ENCODE results near the gene PLEKHA7.

Gene PLEKHA7

DNA sequence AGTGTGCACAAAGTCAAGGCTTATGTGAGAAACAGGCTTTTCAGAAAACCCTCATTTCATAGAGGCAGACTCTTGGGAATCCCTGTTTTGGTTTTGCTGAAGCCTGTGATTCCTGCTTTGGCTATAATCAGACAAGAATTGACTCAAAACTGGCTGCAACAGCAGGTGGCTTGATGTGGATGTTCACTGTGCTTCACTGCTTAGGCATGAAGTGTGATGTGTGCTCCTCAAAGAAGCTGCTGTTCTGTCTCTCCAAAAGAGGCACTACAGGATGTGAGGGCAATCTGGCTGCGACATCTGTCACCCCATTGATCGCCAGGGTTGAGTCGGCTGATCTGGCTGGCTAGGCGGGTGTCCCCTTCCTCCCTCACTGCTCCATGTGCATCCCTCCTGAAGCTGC is 172.2 kb downstream of the PLEKHA7 start:
- DNase-seq (ENCODE audit: low spot score), result no peak

DNA sequence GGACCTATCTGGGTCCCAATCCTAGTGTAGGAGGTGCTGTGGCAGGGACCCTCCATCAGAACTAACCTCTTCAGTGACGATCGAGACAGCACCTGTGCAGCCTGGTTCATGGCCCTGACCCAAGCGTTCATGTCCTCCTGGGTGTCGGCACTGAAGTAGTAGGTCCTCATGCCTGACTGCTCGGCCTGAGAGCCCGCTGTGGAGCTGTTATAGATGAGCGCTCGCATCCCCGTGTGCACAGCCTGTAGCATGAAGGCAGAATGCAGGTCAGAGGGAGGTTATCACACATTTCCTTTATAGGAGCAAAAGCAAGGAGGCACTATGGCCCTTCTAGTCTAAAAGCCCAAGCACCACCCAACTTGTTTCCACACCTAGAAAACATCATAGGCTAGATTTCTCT is 172.7 kb downstream of the PLEKHA7 start:
- DNase-seq (ENCODE audit: low spot score), result no peak

DNA sequence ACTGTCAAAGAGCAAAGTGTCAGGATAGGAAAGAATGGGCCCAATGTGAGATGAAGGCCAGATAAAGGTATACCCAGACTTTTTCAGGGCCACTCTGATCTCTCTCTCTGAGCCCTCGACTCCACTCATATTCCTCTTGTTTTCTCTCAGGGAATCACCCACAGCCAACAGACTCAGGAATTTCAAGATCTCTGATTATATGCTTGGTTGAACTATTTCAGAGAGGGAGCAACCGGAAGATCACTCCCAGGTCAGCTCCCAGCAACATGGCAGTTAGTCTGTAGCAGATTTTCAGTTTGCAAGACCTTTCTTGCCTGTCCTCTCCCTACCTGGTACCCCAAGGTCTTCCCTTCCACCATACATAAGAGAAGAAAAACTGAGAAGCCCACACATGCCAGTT is 173.3 kb downstream of the PLEKHA7 start:
- DNase-seq (ENCODE audit: low spot score), result no peak

DNA sequence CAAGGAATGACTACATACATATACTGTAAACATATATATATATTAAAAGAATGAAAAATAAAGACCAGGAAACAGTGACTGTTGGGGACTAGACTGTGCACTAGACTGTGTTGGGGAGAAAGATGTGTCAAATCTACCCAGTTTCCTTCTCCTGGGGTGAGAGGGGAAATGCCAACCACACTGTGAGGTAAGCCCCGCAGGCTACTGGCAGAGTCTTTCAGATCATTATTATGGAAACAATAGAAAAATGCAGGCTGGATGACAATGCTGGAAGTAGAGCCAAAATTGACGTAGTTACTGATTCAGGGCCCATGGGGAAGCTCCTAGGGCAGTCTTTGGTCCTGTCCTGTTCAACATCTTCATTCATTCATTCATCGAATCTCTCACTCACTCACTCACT is 174.4 kb downstream of the PLEKHA7 start:
- DNase-seq (ENCODE audit: low spot score), result no peak

DNA sequence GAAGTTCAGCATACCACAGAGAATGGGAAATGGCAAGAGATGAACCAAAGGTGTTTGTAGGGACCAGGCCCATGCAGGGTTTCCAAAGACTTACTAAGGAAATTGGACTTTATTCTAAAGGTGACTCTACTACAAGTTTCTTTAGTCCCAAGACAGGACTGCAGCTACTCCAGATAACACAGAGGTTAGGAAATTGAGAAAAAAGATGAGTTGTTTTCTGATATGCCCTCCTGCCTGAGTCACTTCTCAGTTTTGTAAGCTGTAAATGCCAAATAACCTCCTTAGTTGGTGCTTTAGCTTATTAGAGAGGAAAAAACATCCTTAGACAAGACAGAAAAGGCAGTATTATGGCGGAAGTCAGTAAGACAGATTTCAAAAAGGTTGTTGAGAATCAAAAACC is 179.8 kb downstream of the PLEKHA7 start:
- DNase-seq (ENCODE audit: low spot score), result no peak

DNA sequence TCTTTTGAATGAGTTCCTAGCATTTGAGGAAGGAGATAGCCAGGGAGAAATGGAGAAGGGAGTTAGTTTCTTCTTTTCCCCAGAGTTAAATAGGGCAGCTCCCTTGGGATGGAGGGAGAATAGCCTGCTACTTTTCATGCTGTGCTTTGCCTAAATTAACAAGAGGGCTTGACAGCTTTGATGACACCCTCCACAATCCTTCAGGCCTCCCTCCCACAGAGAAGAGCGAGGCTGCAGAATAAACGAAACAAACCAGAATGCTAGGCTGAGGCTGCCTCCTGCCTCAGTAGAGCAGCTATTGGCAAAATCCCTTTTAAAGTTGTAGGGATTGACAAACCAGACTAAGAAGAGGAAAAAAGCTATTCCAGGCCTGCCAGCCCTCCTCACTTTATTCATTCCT is 181.2 kb downstream of the PLEKHA7 start:
- no peak for DNase-seq (ENCODE audit: low spot score)

DNA sequence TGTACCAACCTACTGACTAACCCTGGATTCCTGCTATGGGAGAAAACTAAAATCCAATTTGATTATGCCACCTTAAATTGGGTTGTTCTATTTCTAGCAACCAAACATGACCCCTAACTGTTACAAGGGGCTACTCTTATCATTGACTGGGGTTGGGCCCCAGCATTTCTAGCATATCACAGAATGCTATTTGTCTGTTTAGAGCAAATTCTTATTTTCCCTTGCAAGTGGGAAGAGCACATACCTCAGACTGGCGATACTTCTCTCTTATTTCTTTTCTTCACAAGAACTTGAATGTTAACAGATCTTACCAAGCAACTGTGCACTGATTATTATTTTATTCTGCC is 182.0 kb downstream of the PLEKHA7 start:
- DNase-seq (ENCODE audit: low spot score), result no peak

DNA sequence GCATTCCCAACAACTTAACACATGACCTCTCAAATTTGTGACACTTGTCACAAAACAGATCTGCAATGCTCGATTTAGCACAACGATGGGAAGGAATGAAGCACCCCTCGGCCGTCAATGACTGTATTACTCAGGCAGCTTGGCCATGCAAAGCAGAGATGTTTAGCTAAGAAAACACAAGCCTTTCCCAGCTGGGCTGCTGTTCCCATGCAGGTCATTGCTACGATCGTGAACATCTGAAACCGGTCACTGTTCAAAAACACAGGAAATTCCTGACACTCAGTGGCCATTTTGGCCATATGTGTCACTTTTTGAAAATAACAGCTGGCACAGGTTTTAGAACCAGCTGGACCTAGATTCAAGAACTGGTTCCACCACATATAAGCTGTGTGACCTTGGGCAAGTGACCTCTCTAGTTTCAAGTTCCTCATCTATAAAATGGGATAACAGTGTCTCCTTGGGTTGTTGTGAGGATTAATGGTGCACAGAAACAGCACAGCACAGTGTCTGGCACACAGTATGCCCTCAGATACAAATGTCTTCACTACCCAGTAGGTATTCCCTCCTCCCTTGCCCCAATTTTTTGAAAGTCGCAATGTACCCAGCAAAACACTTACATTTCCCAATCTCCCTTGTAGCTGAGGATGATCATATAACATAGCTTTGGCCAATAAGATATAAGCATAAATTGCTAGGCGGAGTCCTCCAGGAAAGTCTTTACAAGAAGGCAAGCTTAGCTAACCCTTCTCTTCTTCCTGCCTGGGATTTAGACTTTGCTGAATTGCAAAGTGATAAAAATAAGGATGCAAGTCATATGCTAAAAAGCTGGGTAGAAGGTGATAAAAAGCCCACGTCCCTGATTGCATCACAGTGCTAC is 182.7 kb downstream of the PLEKHA7 start:
- DNase-seq (ENCODE audit: low spot score), result no peak

DNA sequence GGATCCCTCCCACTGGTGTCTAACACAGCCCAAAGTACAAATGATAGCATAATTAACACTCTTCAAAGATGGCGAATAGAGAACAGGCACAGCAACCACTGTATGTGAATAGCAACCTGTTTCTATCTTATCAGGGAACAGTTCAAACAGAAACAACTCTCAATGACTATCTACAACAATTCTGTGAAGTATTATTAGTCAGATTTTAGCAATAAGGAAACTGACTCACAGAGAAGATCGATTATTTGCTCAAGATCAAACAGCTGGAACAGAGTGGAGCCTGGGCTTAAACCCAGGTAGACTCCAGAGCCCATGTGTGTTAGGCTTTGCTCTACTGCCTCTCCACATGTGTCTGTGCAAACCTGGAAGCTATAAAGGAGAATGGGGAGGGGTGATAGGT is 187.1 kb downstream of the PLEKHA7 start:
- no peak for DNase-seq (ENCODE audit: low spot score)

DNA sequence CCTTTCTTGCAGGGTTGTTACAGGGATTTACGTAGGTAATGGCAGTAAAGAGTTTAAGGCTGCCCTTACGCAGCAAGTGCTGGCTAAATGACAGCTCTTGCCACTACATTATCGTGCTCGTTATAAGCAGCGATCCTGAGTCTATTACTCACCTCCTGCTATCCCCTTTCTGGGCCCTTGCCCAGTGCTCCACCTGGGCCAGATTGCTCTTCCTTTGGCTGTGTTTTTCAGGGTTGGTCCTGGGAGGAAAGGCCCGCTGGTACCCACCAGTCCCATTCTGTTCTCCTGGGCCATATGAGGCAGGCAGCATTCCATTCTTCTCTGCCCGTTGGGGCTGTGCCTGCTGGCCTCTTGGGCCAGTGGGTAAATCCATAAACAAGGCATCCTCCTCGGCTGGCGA is 188.2 kb downstream of the PLEKHA7 start:
- no peak for DNase-seq (ENCODE audit: low spot score)

DNA sequence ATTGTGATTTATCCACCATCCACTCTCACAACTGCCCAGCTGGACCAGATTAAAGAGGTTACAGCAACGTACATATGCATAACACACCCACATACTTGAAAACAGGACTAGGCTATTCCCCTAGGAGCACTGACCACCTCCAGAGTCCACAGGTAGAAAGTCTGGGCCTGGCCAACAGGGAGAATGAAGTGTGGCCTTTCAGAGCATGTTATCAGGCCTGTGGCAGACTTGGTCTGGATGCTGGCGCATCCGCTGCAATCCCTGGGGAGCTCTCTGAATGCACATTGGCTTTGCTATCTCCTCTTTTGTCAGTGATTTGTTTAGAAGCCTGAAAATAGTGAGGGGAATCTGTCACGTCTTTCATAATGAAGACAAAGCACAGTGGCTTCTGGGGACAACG is 189.1 kb downstream of the PLEKHA7 start:
- DNase-seq (ENCODE audit: low spot score), result no peak

DNA sequence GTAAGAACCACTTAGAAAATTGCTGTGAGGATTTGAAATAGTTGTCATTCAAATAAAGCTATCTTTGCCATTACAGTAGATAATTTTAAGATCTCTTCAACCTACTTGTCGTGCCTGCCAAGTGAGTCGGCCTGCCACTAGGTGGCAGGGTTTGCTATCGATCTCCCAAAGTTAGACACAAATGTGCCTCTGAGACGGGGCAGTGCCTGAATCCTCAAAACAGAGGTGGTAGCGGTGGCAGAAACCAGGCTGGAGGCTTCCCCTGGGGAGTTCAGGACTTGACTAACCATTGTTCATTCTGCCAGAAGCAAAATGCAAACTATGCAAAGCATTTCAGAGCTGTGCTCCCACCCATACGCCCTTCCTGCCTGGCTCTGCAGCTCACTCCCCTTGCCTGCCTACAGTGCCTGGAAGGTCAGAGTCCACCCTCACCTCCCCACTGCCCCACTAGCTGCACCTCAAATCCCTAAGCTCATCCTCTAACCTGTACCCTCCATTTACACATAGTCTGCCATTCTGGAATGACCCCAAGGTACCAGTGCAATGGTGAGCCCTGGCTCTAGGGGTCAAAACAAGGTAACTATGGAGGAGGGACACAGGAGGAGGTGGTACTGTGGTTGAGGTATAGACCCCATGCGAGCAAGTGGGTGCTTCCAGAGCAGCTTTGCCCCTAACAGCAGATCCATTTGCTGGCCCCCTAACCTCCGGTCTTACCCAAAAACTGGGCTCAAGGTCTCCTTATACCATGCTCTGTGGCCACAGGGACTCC is 193.7 kb downstream of the PLEKHA7 start:
- peak; percentile 86 for DNase-seq (ENCODE audit: low spot score)

DNA sequence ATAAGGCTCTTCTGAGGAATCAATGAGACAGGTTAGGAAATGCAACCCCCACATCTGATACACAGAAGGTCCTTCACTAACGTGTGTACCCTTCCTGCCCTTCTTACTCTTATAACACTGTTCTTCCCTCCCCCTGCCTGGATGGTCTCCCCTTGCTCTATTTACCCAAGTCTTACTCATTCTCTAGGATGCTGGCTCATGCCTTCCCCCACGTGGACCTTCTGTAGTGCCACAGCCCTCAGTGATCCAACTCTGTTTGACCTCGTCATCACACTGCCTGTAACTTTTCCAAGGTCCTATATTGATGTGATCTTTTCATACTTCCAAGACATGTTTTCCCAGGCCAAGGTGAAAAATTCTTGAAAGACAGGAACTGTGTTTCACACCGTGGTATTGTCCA is 195.9 kb downstream of the PLEKHA7 start:
- no peak for DNase-seq (ENCODE audit: low spot score)

DNA sequence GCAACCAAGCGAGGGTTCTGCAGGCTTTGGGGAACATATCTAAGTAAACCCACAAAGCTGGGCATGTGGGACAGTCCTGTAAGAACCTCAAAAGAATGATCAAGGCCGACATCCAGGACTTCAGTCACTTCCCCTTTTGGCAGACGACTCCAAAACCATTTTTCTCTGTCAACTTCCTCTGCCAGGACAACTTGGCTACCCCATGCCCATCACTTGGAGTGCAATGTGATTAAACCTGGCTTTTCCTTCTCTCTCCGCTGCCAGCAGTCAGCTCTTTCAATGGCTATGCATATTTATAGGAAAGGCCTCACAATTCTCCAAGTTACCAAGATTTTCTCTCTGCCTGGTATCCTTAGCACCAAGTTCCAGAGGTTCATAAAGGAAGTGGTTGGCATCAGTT is 196.9 kb downstream of the PLEKHA7 start:
- DNase-seq (ENCODE audit: low spot score), result no peak

DNA sequence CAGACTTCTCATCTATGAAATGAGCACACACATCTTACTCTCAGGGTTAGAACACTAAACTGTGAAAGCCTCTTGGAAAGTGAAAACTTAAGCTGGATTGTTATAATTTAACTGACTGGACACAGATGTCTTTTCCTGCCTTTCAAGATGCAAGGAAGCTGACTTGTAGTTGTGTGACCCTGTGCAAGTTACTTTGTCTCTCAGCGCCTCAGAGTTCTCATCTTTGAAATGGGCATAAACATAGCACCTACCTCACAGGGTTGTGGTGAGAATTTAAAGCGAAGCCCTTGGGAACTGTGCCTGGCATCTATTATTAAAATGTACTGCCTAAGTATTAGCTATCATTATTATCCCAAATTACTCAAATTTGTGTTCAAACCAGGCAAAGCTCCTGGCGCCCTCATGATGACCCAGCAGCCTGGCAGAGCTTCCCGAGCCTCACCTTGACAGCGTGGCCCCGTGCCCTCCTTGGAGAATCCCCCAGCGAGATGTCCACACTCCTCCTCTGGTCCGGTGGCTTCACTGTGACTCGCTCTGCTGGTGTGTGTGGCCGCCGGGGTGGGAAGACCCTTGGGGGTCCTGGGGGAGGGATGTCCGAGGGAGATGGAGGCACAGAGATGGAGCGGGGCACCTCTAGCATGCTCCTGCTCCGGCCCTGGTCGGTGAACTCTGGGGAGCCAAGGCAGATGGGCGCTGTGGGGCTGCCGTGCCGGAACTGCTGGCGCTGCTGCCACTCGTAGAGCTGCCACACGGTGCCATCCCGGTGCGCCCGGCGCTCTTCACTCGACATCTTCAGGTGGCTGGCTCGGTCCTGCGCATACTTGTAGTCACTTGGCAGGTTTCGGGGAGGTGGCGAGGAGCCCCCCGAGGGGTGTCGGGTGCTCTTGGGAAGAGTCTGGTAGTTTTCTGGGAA is 197.6 kb downstream of the PLEKHA7 start:
- DNase-seq (ENCODE audit: low spot score), result no peak

DNA sequence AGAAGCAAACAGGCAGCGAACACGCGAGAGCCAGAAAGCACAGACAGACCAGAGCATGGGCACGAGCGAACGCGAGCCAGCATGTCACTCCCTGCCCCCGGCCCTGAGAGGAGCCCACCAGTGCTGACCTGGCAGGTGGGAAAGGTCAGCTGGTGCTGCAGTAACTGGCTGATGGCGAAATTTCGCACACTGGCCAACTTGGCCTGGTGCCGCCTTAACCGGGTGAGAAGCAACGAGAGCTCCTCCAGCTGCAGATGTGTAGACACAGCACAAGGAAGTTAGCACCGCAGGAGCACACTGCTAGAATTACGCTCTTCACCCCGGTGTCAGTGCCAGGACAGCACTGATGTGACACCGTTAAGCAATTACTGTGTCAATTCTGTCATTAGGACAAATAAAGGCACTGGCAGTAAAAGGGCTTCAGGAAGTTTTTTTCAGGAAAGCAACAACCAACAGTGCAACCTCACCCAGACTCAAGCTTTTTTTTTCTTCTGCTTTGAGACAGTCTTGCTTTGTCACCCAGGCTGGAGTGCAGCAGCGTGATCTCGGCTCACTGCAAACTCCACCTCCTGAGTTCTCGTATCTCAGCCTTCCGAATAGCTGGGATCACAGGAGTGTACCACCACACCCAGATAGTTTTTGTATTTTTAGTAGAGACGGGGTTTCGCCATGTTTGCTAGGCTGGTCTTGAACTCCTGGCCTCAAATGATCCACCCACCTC is 199.0 kb downstream of the PLEKHA7 start:
- DNase-seq (ENCODE audit: low spot score), result peak; percentile 75

DNA sequence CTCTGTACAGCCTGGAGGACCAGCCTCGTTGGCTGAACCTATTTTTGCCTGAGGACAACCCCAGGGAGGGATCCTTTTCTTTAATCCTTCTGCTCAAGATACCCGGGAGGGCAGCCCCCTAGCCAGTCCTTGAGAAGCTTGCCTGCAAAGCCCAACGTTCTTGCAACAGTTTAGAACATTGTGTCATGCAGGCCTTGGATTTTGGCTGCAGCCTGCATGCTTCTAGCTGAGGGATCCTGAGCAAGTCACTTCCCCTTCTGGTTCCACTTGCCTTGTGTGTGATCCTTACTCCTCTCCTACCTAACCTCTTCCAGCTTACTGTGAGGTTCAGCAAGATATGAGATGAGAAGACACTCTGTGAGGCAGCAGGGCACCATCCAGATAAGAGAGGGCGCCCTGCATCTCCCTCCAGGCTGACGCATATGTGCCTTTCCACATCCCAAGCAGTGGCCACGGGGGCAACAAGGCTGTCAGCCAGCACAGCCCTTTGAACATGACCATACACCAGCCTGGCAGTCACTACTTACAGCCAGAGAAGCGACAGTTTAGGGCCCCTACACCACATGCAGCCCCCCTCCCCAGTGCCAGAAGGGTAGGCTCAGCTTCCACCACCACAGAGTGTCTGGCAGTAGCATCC is 199.7 kb downstream of the PLEKHA7 start:
- no peak for DNase-seq (ENCODE audit: low spot score)

DNA sequence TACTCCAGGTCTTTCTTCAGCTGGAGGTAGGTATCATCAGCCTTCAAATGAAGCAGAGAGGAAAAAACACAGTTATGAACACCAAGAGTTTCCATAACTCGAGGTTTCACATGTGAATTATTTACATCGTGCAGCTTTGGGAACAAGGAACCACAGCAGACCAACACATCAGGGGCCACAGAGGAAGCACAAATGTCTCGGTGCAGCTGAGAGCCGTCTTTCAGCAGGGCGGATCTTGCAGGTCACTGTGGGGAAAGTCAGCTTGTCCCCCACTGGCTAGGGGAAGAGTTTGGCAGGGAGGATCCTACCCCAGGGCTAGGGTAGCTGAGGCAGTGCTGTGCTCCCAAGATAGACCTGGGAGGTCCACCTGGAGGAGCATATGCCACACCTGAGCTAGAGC is 201.1 kb downstream of the PLEKHA7 start:
- DNase-seq (ENCODE audit: low spot score), result no peak

DNA sequence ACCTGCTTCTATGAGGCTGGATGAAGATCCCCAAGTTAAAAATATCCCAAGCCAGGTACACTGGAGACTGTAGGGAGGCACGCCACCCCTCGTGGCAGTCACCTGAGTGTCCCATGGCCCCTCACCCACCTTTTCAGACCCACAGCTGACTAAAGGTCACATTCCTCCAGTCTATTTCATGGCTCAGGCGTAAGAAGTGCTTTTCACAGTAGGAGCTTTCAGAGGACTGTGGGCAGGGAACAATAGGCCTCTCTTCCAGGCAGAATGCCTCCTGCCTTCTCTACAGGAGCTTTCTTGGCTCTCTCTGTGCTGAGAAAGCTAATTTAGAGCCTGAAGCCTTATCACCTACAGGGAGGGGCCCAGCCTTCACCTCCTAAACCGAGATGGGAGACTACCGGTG is 201.9 kb downstream of the PLEKHA7 start:
- no peak for DNase-seq (ENCODE audit: low spot score)

DNA sequence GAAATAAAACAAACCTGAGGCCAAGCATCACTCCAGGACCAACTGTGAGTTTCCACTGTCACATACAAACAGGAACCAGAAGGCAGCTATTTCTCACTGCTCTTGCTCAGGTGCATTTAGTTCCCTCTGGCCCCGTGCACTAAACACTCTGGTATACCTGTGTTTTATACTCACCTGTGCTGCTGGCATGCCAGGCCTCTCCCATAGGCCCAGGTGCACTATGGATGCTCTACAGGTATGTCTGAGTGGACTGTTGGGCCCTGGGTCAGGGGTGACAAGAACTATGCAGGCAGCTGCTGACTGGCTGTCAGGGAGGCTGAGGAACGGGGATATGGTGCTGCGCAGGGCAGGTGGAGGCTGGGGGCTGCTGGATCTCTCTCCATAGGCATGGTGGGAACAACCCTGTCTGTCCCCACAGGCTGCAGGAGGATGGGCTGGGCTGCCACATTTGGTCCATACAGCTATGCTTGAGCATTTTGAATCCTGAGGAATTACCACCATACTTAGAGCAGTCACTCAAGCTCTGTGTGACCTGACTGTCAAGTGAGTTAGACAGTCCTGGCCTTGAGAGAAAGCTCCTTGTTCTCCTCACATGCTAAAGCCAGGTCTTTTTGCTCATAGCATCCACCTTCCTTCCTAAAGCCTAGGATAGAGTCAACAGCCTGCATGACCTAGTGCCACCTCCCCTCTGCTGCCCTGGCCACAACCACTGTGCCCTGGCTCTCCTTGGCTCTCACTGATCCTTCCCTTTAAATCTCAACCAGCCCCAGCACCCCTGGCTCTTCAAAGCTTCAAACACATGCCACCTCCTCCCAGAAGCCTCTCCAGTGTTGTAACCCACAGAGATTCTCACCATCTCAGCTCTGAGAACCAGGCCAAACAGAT is 202.8 kb downstream of the PLEKHA7 start:
- DNase-seq (ENCODE audit: low spot score), result no peak

Measured in AG20443 (cell line).